HepG2 (cell line): Measurements from ENCODE around the gene SLC25A25. TPM values are rescaled to one million over a fixed set of nuclear protein-coding genes. Genes with fewer than 3 reads are reported as not detected.

ENCODE experiments used
- DPF2 ChIP-seq: sonication (generic); formaldehyde crosslinking; IDR thresholded peaks from 2 replicates; pipeline ENCODE4 v1.4.0; 2020; ENCODE audit warnings: mild to moderate bottlenecking, low read depth, missing genetic modification reagents, borderline replicate concordance
- GLI4 ChIP-seq: sonication (generic); formaldehyde crosslinking; IDR thresholded peaks from 2 replicates; pipeline ENCODE4 v1.5.1; 2020; ENCODE audit warnings: missing genetic modification reagents, mild to moderate bottlenecking, moderate library complexity, borderline replicate concordance
- GTF3A ChIP-seq: sonication (generic); formaldehyde crosslinking; conservative IDR thresholded peaks from 2 replicates; pipeline ENCODE4 v1.4.0; 2020; ENCODE audit warnings: mild to moderate bottlenecking, missing genetic modification reagents
- HDAC1 ChIP-seq: sonication (generic); formaldehyde crosslinking; IDR thresholded peaks from 2 replicates; pipeline ENCODE4 v1.5.1; 2020; ENCODE audit warnings: mild to moderate bottlenecking, missing genetic modification reagents
- HIVEP1 ChIP-seq: sonication (generic); formaldehyde crosslinking; IDR thresholded peaks from 2 replicates; pipeline ENCODE4 v1.4.0; 2020; ENCODE audit warnings: mild to moderate bottlenecking, missing genetic modification reagents
- IRX3 ChIP-seq: sonication (generic); formaldehyde crosslinking; IDR thresholded peaks from 2 replicates; pipeline ENCODE4 v1.8.1; 2023; ENCODE audit warnings: mild to moderate bottlenecking, low read depth, missing genetic modification reagents, borderline replicate concordance
- ISL2 ChIP-seq: sonication (generic); formaldehyde crosslinking; IDR thresholded peaks from 2 replicates; pipeline ENCODE4 v1.5.0; 2020; ENCODE audit warnings: missing genetic modification reagents
- MATR3 ChIP-seq: sonication (generic); formaldehyde crosslinking; IDR thresholded peaks from 2 replicates; pipeline ENCODE4 v1.4.0; 2020; ENCODE audit warnings: missing genetic modification reagents
- SMAD1 ChIP-seq: sonication (generic); formaldehyde crosslinking; IDR thresholded peaks from 2 replicates; pipeline ENCODE4 v1.4.0; 2020; ENCODE audit warnings: missing genetic modification reagents, low read depth, mild to moderate bottlenecking, borderline replicate concordance
- SNAPC5 ChIP-seq: sonication (generic); formaldehyde crosslinking; IDR thresholded peaks from 2 replicates; pipeline ENCODE4 v1.8.1; 2023; ENCODE audit warnings: mild to moderate bottlenecking, missing genetic modification reagents, borderline replicate concordance
- TOE1 ChIP-seq: sonication (generic); formaldehyde crosslinking; IDR thresholded peaks from 2 replicates; pipeline ENCODE4 v1.4.0; 2020; ENCODE audit warnings: mild to moderate bottlenecking, missing genetic modification reagents
- XBP1 ChIP-seq: sonication (generic); formaldehyde crosslinking; IDR thresholded peaks from 2 replicates; pipeline ENCODE4 v1.5.0; 2020; ENCODE audit warnings: missing genetic modification reagents
- ZNF264 ChIP-seq: sonication (generic); formaldehyde crosslinking; IDR thresholded peaks from 2 replicates; pipeline ENCODE4 v1.4.0; 2020; ENCODE audit warnings: missing genetic modification reagents
- ZNF329 ChIP-seq: sonication (generic); formaldehyde crosslinking; IDR thresholded peaks from 2 replicates; pipeline ENCODE4 v1.9.0; 2021; ENCODE audit warnings: low read depth, mild to moderate bottlenecking, missing genetic modification reagents
- ZNF558 ChIP-seq: sonication (generic); formaldehyde crosslinking; IDR thresholded peaks from 2 replicates; pipeline ENCODE4 v1.9.0; 2022; ENCODE audit warnings: mild to moderate bottlenecking, missing genetic modification reagents, borderline replicate concordance
- polyA plus RNA-seq, 8 experiments: library from polyadenylated mRNA; depleted of rRNA in 3 of 8; stranded (reverse) in 7 of 8; unstranded in 1 of 8; fragments of >200 nt; fragmentation: Illumina TruSeq in 4 of 8; extraction: Trizol in 4 of 8; gene quantifications; 2 replicates each; pipeline versions ENCODE4 v1.2.1 to v1.2.3, GENCODE V29; 2011 to 2016; ENCODE audit warnings: low read depth in 4 of 8, missing spikeins in 1 of 8, mixed read lengths in 1 of 8; ENCODE audit not compliant: insufficient read depth in 1 of 8
- total RNA-seq, 5 experiments: library from RNA; depleted of rRNA; stranded (reverse); fragments of >200 nt; fragmentation: Illumina TruSeq; extraction: Trizol; gene quantifications; 2 replicates each; pipeline ENCODE4 v1.2.3, GENCODE V29; 2016; ENCODE audit warnings: low read depth in 1 of 5
- TF ChIP-seq, protein P1 (sequence below), 2 experiments: IDR thresholded peaks; 2 replicates each; pipeline ENCODE4 v1.6.1; 2011 to 2012; ENCODE audit warnings: low read length in 2 of 2, borderline replicate concordance in 1 of 2, low read depth in 1 of 2, mild to moderate bottlenecking in 1 of 2, moderate library complexity in 1 of 2
- TF ChIP-seq, protein P2 (sequence below): sonication (generic); formaldehyde crosslinking; IDR thresholded peaks from 2 replicates; pipeline ENCODE4 v1.5.0; 2020; ENCODE audit warnings: missing genetic modification reagents
- TF ChIP-seq, protein P3 (sequence below): sonication (generic); formaldehyde crosslinking; IDR thresholded peaks from 2 replicates; pipeline ENCODE4 v1.5.1; 2020; ENCODE audit warnings: mild to moderate bottlenecking, missing genetic modification reagents, moderate library complexity

The SLC25A25 gene
- total and polyA plus RNA-seq, 2 of the 13 experiments (the other 11 are each of a cell fraction or from before 2014, with no cell fraction given): 10.5 to 24.8 TPM

GRCh38 chr9:128098297-128099230, 30.5 kb downstream of the SLC25A25 start (continued):
- TF ChIP-seq SMAD1 (CRISPR knock-in tag) (no peak), IRX3 (CRISPR knock-in tag) (no peak), HDAC1 (CRISPR knock-in tag) (peak; percentile 60; the same call in 1 of the 2 replicates), HIVEP1 (CRISPR knock-in tag) (0 out of 2 replicates have a peak, but pooled peaks have one; percentile 32), TOE1 (CRISPR knock-in tag) (no peak), ZNF329 (CRISPR knock-in tag) (peak; percentile 85; the same call in 1 of the 2 replicates), GTF3A (no peak), SNAPC5 (no peak), ZNF264 (CRISPR knock-in tag) (no peak; the same call in 1 of the 2 replicates), ZNF558 (CRISPR knock-in tag) (no peak), DPF2 (CRISPR knock-in tag) (0 out of 2 replicates have a peak, but pooled peaks have one; percentile 23), ISL2 (CRISPR knock-in tag) (no peak; the same call in 1 of the 2 replicates), GLI4 (CRISPR knock-in tag) (0 out of 2 replicates have a peak, but pooled peaks have one; percentile 28), XBP1 (CRISPR knock-in tag) (peak; percentile 75; the same call in 1 of the 2 replicates), MATR3 (CRISPR knock-in tag) (no peak)
- TF ChIP-seq, protein P1, sequence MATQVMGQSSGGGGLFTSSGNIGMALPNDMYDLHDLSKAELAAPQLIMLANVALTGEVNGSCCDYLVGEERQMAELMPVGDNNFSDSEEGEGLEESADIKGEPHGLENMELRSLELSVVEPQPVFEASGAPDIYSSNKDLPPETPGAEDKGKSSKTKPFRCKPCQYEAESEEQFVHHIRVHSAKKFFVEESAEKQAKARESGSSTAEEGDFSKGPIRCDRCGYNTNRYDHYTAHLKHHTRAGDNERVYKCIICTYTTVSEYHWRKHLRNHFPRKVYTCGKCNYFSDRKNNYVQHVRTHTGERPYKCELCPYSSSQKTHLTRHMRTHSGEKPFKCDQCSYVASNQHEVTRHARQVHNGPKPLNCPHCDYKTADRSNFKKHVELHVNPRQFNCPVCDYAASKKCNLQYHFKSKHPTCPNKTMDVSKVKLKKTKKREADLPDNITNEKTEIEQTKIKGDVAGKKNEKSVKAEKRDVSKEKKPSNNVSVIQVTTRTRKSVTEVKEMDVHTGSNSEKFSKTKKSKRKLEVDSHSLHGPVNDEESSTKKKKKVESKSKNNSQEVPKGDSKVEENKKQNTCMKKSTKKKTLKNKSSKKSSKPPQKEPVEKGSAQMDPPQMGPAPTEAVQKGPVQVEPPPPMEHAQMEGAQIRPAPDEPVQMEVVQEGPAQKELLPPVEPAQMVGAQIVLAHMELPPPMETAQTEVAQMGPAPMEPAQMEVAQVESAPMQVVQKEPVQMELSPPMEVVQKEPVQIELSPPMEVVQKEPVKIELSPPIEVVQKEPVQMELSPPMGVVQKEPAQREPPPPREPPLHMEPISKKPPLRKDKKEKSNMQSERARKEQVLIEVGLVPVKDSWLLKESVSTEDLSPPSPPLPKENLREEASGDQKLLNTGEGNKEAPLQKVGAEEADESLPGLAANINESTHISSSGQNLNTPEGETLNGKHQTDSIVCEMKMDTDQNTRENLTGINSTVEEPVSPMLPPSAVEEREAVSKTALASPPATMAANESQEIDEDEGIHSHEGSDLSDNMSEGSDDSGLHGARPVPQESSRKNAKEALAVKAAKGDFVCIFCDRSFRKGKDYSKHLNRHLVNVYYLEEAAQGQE (IDR thresholded peaks at IDR 0.05; ENCODE audit: borderline replicate concordance in 1 of 2, low read depth in 1 of 2, low read length in 2 of 2): 0 out of 4 replicates have a peak, but pooled peaks of 1 of the 2 experiments have one; percentile 12
- TF ChIP-seq, protein P2, sequence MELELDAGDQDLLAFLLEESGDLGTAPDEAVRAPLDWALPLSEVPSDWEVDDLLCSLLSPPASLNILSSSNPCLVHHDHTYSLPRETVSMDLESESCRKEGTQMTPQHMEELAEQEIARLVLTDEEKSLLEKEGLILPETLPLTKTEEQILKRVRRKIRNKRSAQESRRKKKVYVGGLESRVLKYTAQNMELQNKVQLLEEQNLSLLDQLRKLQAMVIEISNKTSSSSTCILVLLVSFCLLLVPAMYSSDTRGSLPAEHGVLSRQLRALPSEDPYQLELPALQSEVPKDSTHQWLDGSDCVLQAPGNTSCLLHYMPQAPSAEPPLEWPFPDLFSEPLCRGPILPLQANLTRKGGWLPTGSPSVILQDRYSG: no peak
- TF ChIP-seq, protein P3, sequence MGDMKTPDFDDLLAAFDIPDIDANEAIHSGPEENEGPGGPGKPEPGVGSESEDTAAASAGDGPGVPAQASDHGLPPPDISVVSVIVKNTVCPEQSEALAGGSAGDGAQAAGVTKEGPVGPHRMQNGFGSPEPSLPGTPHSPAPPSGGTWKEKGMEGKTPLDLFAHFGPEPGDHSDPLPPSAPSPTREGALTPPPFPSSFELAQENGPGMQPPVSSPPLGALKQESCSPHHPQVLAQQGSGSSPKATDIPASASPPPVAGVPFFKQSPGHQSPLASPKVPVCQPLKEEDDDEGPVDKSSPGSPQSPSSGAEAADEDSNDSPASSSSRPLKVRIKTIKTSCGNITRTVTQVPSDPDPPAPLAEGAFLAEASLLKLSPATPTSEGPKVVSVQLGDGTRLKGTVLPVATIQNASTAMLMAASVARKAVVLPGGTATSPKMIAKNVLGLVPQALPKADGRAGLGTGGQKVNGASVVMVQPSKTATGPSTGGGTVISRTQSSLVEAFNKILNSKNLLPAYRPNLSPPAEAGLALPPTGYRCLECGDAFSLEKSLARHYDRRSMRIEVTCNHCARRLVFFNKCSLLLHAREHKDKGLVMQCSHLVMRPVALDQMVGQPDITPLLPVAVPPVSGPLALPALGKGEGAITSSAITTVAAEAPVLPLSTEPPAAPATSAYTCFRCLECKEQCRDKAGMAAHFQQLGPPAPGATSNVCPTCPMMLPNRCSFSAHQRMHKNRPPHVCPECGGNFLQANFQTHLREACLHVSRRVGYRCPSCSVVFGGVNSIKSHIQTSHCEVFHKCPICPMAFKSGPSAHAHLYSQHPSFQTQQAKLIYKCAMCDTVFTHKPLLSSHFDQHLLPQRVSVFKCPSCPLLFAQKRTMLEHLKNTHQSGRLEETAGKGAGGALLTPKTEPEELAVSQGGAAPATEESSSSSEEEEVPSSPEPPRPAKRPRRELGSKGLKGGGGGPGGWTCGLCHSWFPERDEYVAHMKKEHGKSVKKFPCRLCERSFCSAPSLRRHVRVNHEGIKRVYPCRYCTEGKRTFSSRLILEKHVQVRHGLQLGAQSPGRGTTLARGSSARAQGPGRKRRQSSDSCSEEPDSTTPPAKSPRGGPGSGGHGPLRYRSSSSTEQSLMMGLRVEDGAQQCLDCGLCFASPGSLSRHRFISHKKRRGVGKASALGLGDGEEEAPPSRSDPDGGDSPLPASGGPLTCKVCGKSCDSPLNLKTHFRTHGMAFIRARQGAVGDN: peak; percentile 76
